Activated CD4-positive, CD25-positive, alpha-beta regulatory T cell (primary cell): ENCODE measurements around the gene METTL9.
"Not testable (repeated sequence)": the region's sequence is repeated elsewhere in the genome, so short reads cannot be mapped to it uniquely, and the experiment has no call there.

Experiments
- DNase-seq, 4 experiments: peaks; one replicate each; lab custom pipeline; 2025; lab: John Stamatoyannopoulos, UW

Gene METTL9

DNA sequence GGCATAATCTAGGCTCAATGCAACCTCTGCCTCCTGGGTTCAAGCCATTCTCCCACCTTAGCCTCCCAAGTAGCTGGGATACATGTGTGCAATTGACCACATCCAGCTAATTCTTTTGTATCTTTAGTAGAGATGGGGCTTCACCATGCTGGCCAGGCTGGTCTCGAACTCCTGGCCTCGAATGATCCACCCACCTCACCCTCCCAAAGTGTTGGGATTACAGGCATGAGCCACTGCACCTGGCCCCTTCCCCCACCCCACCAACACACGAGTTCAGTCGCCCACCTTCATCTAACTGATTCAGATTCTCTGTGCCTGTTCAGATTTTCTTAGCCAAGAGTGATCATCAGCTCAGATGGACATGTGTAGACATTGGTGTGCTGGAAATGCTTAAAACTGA lies 25.0 kb upstream of the METTL9 start:
- DNase-seq: no peak

- DNase-seq: not testable (repeated sequence)
Observed at GRCh38 chr16:21576323-21576722, 23.1 kb upstream of the METTL9 start.

- not testable (repeated sequence) for DNase-seq
Observed at GRCh38 chr16:21577487-21577886, 21.9 kb upstream of the METTL9 start.

- not testable (repeated sequence) for DNase-seq
Observed at GRCh38 chr16:21578311-21578710, 21.1 kb upstream of the METTL9 start.

- not testable (repeated sequence) for DNase-seq
Observed at GRCh38 chr16:21580131-21580530, 19.2 kb upstream of the METTL9 start.

DNA sequence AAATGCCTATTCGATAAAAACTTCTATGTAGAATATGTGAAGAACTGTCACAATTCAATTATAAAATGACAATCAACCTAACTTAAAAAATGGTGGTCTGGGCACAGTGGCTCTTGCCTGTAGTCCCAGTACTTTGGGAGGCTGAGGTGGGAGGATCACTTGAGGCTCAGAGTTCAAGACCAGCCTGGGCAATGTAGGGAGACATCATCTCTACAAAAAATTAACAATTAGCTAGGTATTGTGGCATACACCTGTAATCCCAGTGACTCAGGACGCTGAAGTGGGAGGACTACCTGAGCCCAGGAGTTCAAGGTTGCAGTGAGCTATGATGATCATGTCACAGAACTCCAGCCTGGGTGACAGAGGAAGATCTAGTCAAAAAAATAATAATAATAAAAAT lies 18.6 kb upstream of the METTL9 start:
- no peak for DNase-seq

GRCh38 chr16:21584817-21585216 lies 14.6 kb upstream of the METTL9 start:
- DNase-seq: no peak

GRCh38 chr16:21588593-21588992 lies 10.8 kb upstream of the METTL9 start:
- not testable (repeated sequence) for DNase-seq

- DNase-seq: no peak
Observed at GRCh38 chr16:21589551-21589950, 9.8 kb upstream of the METTL9 start.

DNA sequence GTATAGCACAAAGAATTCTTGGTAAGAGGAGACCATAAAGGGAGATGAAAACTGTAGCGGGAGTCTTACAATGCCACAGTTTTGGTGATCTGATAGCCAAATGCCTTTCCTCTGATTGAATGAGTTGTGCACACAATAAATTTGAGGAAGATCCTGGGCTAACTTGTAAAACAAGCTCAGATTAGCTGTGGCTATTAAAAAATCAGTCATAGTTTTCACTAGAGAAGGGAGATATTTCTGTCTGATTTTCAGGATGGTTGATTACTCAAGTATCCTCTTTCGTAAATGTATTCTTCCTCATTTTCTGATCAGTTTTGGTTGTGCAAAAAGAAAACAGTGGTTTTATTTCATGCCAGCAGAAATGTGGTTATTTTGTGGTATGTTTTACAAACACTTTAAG lies 9.1 kb upstream of the METTL9 start:
- no peak for DNase-seq

- no peak for DNase-seq
Observed at GRCh38 chr16:21590796-21591195, 8.6 kb upstream of the METTL9 start.

DNA sequence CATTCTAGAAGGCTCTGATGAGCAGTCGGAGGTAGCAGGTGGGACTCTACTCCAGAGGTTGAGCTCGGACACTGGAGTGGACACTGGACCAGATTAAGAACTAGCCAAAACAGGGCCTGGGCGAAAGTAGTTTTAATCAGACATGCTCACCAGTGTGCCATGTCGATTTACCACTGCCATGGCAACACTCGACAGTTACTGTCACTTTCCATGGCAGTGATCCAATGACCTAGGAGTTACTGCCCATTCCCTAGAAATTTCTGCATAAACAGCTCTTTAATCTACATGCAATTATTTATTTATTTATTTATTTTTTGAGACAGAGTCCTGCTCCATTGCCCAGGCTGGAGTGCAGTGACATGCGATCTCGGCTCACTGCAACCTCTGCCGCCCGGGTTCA lies 7.2 kb upstream of the METTL9 start:
- no peak for DNase-seq

DNA sequence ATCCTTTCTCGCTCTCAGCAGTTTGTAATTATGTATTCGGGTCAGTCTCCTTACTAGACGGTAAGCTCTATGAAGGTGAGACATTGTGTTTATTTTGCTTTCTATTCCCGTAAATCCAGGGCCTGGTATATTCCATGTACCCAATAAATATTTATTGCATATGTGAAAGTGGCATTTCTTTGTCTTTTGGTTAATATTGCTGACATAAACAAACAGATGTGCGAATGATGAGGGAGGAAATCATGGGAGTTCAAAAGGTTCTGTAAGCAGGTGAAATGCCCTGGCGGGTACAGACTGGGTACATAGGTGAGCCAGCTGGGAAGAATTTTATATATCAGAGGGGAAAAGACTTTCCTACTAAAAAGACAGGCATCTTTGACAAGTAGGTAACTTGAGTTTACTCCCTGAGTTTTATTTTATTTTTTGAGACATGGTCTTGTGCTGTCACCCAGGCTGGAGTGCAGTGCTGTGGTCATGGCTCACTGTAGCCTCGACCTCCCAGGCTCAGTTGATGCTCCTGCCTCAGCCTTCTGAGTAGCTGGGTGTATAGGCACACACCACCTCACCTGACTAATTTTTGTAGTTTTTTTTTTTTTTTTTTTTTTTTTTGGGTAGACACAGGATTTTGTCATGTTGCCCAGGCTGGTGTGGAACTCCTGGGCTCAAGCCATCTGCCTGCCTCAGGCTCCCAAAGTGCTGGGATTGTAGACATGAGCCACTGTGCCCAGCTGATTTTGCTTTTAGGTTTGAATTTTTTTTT lies 5.7 kb upstream of the METTL9 start:
- DNase-seq: no peak

- no peak for DNase-seq
Observed at GRCh38 chr16:21597561-21598030, 1.8 kb upstream of the METTL9 start.

DNA sequence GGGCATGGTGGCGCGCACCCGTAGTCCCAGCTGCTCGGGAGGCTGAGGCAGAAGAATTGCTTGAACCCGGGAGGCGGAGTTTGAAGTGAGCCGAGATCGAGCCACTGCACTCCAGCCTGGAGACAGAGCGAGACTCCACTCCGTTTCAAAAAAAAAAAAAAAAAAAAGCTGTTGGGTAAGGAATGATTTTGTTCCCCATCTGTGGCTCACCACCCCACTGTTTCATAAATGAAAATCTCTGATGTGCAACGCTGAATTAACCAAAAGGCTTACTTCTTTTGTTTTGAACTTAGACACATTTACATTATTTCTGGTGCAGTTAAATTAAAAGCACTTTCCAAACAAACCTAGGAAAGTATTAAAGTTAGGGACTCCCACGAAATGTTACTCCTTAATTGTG lies 1.2 kb upstream of the METTL9 start:
- no peak for DNase-seq

DNA sequence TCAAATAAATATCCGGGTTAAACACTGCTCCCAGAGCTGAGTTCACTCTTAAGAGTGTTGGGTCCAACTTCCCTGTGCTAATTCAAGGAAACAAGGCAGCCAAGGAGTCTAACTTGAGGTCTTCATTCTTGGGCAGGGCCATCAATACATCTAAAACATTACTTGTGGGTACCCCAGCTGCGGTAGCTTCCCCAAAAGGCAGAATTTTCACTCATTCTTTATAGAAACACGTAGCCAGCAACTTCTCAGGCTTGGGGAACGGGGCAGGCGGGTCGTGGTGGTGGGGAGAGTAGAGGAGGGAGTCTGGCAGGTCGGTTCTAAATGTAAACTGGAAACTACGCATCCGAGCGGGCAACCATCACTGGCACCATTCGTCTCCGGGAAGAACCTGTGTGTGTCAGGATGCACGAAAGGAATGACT lies 666 bp upstream of the METTL9 start:
- peak in 1 of 4 experiments; percentile 42 for DNase-seq

- peak in 3 of 4 experiments; percentile 15 to 30 (median 25) for DNase-seq
Observed at GRCh38 chr16:21600031-21600773, 825 bp downstream of the METTL9 start.

DNA sequence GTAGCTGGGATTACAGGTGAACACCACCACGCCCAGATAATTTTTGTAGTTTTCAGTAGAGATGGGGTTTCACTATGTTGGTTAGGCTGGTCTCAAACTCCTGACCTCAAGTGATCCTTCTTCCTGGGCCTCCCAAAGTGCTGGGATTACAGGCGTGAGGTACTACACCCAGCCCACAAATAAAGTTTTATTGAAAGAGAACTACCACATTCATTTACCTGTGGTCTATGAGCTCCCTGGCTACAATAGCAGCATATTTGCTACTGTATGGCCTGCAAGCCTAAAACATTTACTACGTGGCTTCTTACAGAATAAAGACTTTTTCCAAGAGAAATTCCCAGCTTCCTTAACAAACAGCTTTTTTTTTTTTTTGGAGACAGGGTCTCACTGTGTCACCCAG lies 3.4 kb downstream of the METTL9 start:
- DNase-seq: no peak

DNA sequence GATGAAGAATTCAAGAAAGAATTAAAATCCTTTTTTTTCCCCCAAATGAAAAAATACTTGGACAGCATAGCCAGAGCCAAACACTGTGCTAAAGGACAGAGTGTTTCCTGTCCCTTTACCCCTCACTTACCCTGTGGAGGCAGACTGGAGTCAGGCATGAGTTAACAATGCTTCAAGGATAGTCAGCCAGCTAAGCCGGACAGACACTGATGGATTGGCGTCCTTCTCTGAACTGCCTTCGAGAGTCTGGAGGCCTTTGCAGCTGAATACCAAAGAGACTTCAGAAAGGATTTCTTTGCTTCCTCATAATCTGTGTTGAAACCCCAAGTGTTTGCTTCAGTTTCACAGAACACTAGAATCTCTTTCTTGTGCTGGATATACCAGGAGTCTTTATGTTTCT lies 4.6 kb downstream of the METTL9 start:
- DNase-seq: no peak

GRCh38 chr16:21605848-21606247 lies 6.5 kb downstream of the METTL9 start:
- DNase-seq: not testable (repeated sequence)

- DNase-seq: no peak
Observed at GRCh38 chr16:21608639-21609328, 9.4 kb downstream of the METTL9 start.

- DNase-seq: no peak
Observed at GRCh38 chr16:21610006-21610544, 10.7 kb downstream of the METTL9 start.
